Coronary artery (tissue), 2 donors: ENCODE results near the gene RAPGEF1.
A peak's percentile ranks its signal among the peaks of the same experiment; 100 is the strongest.
"Not testable (repeated sequence)": the region's sequence is repeated elsewhere in the genome, so short reads cannot be mapped to it uniquely, and the experiment has no call there.

ENCODE experiments used
- DNase-seq: peaks from one replicate; pipeline ENCODE4 v3.0.0-alpha.2; 2017; ENCODE audit warnings: low spot score
- H3K27ac ChIP-seq, 2 donors: fragments of 200-600 bp; sonication (generic); one replicate each; pipeline ENCODE4 v1.5.1; 2016 to 2019
- H3K4me3 ChIP-seq: fragments of 200-600 bp; sonication (generic); 2 replicates; pipeline ENCODE4 v1.5.1; 2016; ENCODE audit warnings: mild to moderate bottlenecking, moderate library complexity
- CTCF ChIP-seq: fragments of 200-600 bp; sonication (generic); IDR thresholded peaks from one replicate; pipeline ENCODE4 v1.5.1; 2019; ENCODE audit warnings: antibody characterized with exemption

The RAPGEF1 gene

GRCh38 chr9:131656356-131657036 lies 83.4 kb downstream of the RAPGEF1 start:
- no peak overlapping the region for H3K4me3 ChIP-seq
- TF ChIP-seq CTCF: no peak
- peak overlapping the region; percentile 6 to 76 for H3K27ac ChIP-seq
- DNase-seq: no peak

- DNase-seq, H3K4me3 ChIP-seq, H3K27ac ChIP-seq: not testable (repeated sequence)
These were observed 85.5 kb downstream of the RAPGEF1 start for GRCh38 chr9:131654369-131654768.

- TF ChIP-seq CTCF: no peak
- H3K27ac ChIP-seq: no peak overlapping the region
- DNase-seq: no peak
- no peak overlapping the region for H3K4me3 ChIP-seq
These were observed 88.3 kb downstream of the RAPGEF1 start for GRCh38 chr9:131651599-131651998.

GRCh38 chr9:131651160-131651559 lies 88.7 kb downstream of the RAPGEF1 start:
- Histone ChIP-seq H3K27ac (no peak overlapping the region), H3K4me3 (no peak overlapping the region)
- no peak for TF ChIP-seq CTCF
- no peak for DNase-seq

GRCh38 chr9:131650254-131650653 lies 89.6 kb downstream of the RAPGEF1 start:
- Histone ChIP-seq H3K4me3 (no peak overlapping the region), H3K27ac (peak overlapping the region in 1 of 2 donors; percentile 54)
- TF ChIP-seq CTCF: no peak
- DNase-seq: no peak

GRCh38 chr9:131649646-131650045 lies 90.2 kb downstream of the RAPGEF1 start:
- DNase-seq: no peak
- Histone ChIP-seq H3K4me3 (no peak overlapping the region), H3K27ac (peak overlapping the region in 1 of 2 donors; percentile 54)
- TF ChIP-seq CTCF: no peak

- H3K27ac ChIP-seq: no peak overlapping the region
These were observed 94.6 kb downstream of the RAPGEF1 start for GRCh38 chr9:131645078-131645776.

More at GRCh38 chr9:131645078-131645776, 94.6 kb downstream of the RAPGEF1 start:
- DNase-seq: no peak
- no peak overlapping the region for H3K4me3 ChIP-seq
- TF ChIP-seq CTCF: no peak
